Ramos (cell line): ENCODE data around the gene L3HYPDH.

ENCODE experiments used
- in situ Hi-C: fragments of 300-500 bp; cut with MboI; formaldehyde crosslinking; loops from one replicate; pipeline ENCODE4 v1.14.3; 2022; ENCODE audit warnings: low sequenced_read_pairs; ENCODE audit not compliant: unreplicated experiment

The L3HYPDH gene

GRCh38 chr14:59429790-59430189 is 54.4 kb downstream of the L3HYPDH start:
- in situ Hi-C loops = no loop called here

DNA sequence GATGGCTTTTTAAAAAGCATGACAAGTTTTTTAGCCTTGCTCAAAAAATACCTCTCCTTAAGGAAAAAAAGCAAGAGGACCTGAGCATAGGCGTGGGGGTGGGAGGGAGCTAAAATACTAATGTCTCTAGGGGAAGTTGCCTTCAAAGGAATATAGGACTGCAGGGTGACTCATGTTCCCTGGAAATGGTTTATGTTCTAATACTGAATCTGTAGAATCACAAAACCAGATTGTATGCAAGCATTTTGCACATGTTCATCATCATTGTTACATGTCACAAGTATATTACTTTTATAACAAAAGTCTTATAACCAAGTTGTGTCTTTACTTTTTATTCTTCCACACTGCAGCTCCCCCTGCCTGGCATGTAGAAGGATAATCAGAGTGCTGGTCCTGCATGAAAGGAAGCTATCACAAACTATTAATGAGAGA is 55.6 kb downstream of the L3HYPDH start:
- in situ Hi-C loops = no loop called here

- in situ Hi-C loops = no loop called here
Measured at GRCh38 chr14:59427653-59428580, 56.3 kb downstream of the L3HYPDH start.

- in situ Hi-C loops = no loop called here
Measured at GRCh38 chr14:59425322-59425935, 58.8 kb downstream of the L3HYPDH start.

GRCh38 chr14:59424341-59425071 is 59.7 kb downstream of the L3HYPDH start:
- in situ Hi-C loops = no loop called here
